ENCODE results near the gene CCNK.

Gene CCNK

DNA sequence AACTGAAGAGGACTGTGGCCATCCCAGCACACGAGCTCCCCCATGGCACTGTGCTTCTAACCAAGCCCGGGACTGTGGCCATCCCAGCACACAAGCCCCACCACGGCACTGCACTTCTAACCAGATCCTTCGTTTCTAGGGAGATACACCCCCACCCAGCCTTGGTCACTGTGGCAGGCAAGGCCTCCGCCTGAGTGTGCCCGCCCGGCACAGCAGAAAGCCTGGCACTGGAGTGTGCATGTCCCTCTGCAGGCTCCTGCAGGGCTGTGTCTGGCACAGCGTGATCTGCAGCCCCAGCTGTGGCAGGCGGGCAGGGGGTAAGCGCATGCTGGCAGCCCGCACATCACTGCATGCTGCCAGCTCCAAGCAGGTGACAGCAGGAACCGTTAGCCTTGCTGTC lies 73.0 kb downstream of the CCNK start:
- Histone ChIP-seq H3K27ac (ENCODE audit: poor library complexity, severe bottlenecking) (no peak overlapping the region), H3K36me3 (ENCODE audit: low read depth) (peaks cover 16% of the 10 kb centered on the region; the same call in 1 of the 2 replicates), H3K4me3 (ENCODE audit: severe bottlenecking) (no peak overlapping the region), H3K27me3 (ENCODE audit: insufficient read depth, poor library complexity, severe bottlenecking) (no peaks in the 10 kb centered on the region), H3K9me3 (ENCODE audit: severe bottlenecking) (no peaks in the 10 kb centered on the region), H3K4me1 (ENCODE audit: insufficient read depth, poor library complexity, severe bottlenecking) (peaks cover 13% of the 10 kb centered on the region)
- TF ChIP-seq, protein P1, sequence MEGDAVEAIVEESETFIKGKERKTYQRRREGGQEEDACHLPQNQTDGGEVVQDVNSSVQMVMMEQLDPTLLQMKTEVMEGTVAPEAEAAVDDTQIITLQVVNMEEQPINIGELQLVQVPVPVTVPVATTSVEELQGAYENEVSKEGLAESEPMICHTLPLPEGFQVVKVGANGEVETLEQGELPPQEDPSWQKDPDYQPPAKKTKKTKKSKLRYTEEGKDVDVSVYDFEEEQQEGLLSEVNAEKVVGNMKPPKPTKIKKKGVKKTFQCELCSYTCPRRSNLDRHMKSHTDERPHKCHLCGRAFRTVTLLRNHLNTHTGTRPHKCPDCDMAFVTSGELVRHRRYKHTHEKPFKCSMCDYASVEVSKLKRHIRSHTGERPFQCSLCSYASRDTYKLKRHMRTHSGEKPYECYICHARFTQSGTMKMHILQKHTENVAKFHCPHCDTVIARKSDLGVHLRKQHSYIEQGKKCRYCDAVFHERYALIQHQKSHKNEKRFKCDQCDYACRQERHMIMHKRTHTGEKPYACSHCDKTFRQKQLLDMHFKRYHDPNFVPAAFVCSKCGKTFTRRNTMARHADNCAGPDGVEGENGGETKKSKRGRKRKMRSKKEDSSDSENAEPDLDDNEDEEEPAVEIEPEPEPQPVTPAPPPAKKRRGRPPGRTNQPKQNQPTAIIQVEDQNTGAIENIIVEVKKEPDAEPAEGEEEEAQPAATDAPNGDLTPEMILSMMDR (IDR thresholded peaks at IDR 0.05; ENCODE audit: poor library complexity, severe bottlenecking) = no peak
- ATAC-seq (ENCODE audit: low read depth) (peak; percentile 2; the same call in 1 of the 3 replicates), DNase-seq (ENCODE audit: low spot score) (no peak)

DNA sequence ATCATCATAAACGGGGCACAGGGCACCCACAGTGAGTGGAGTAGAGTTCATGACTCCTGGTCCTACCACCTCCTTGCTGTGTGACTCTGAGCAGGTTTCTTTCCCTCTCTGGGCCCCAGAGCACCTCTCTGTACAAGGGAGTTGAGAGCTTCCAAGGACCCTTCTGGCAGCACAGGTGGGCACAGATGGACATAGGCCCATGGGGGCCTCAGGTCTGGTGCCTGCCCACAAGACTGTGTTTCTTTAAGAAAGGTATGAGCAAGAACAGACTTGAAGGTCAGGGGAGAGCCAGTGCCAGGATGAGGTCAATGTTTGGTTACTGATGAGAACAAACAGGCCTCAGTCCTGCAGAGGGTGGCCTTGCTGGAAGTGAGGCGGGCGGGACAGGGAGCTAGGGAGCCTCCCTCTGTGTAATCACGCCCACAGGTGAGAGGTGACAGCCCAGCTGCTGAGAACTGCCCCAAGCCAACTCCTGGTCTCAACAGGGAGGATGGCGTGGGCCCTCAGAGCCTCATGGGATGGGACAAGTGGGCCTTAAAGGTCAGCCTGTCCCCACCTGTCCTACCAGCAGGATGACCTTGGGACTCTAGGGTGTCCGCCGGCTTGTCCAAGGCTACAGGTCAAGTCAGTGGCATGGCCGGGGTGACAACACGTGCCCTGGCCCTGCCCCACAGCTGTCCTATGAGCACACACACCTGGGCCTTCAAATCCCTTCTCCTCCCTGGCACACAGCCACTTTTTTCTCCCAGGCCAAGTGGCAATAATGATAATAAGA lies 73.7 kb downstream of the CCNK start:
- H3K36me3 ChIP-seq (ENCODE audit: low read depth) = peaks cover 17% of the 10 kb centered on the region; the same call in 1 of the 2 replicates
- H3K4me1 ChIP-seq (ENCODE audit: insufficient read depth, poor library complexity, severe bottlenecking) = peaks cover 13% of the 10 kb centered on the region
- no peaks in the 10 kb centered on the region for H3K27me3 ChIP-seq (ENCODE audit: insufficient read depth, poor library complexity, severe bottlenecking)
- TF ChIP-seq, protein P1 (IDR thresholded peaks at IDR 0.05; ENCODE audit: poor library complexity, severe bottlenecking) = no peak
- no peak overlapping the region for H3K27ac ChIP-seq (ENCODE audit: poor library complexity, severe bottlenecking)
- no peaks in the 10 kb centered on the region for H3K9me3 ChIP-seq (ENCODE audit: severe bottlenecking)
- H3K4me3 ChIP-seq (ENCODE audit: severe bottlenecking) = no peak overlapping the region
- DNase-seq (ENCODE audit: low spot score) (no peak), ATAC-seq (ENCODE audit: low read depth) (peak; percentile 77)

DNA sequence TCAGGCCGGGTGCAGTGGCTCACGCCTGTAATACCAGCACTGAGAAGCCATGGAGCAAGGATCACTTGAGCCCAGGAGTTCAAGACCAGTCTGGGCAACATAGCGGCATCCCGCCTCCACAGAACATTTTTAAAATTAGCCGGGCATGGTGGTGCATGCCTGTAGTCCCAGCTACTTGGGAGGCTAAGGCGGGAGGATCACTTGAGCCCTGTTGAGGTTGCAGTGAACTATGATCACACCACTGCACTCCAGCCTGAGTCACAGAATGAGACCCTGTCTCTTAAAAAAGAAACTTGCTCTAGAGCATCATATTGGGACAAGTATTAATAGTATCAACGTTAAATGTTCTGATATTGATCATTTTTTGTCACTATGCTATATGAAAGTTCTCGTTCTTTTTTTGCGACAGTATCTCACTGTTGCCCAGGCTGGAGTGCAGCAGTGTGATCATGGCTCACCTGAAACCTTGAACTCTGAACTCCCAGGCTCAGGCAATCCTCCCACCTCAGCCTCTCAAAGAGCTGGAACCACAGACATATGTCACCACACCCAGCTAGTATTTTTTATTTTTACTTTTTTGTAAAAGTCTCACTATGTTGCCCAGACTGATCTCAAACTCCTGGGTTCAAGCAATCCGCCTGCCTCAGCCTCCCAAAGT lies 75.1 kb downstream of the CCNK start:
- Histone ChIP-seq H3K4me3 (ENCODE audit: severe bottlenecking) (no peak overlapping the region), H3K4me1 (ENCODE audit: insufficient read depth, poor library complexity, severe bottlenecking) (peaks cover 17% of the 10 kb centered on the region), H3K27me3 (ENCODE audit: insufficient read depth, poor library complexity, severe bottlenecking) (no peaks in the 10 kb centered on the region), H3K36me3 (ENCODE audit: low read depth) (peaks cover 17% of the 10 kb centered on the region; the same call in 1 of the 2 replicates), H3K9me3 (ENCODE audit: severe bottlenecking) (no peaks in the 10 kb centered on the region), H3K27ac (ENCODE audit: poor library complexity, severe bottlenecking) (no peak overlapping the region)
- ATAC-seq (ENCODE audit: low read depth) (no peak), DNase-seq (ENCODE audit: low spot score) (no peak)
- TF ChIP-seq, protein P1 (IDR thresholded peaks at IDR 0.05; ENCODE audit: poor library complexity, severe bottlenecking) = no peak

DNA sequence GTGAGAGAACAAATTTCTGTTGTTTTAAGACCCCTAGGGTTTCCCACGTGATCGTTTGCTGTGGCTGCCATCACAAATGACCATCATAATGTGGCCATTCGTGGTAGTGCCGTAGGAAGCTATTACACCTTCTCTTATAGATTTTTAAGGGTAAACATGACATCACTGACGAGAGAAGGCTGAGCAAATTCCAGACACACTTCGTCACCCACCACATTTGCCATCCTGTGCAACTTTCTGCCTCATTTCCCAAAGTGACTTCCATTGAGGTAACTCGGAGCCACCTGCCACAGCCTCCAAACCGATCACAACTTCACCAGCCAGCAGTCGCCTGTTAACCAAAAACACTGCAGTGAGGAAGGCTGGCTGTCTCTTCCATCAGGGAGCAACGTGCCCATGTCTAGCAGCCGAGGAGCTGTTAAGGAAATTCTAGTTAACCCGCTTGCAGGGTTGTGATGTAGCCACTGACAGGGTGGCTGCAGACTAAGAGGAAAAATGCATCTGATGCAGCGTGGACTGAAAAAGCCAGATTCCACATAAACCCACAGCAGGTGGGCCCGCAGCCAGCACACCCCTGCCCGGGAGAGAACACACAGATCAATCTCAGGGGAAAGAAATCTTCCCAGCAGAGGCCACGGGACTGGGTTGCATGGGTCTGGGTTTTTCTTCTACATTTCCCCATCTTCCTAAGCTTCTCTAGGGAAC lies 78.2 kb downstream of the CCNK start:
- no peak overlapping the region for H3K27ac ChIP-seq (ENCODE audit: poor library complexity, severe bottlenecking)
- TF ChIP-seq, protein P1 (IDR thresholded peaks at IDR 0.05; ENCODE audit: poor library complexity, severe bottlenecking) = no peak
- no peak for DNase-seq (ENCODE audit: low spot score)
- no peak overlapping the region for H3K4me3 ChIP-seq (ENCODE audit: severe bottlenecking)
- no peak for ATAC-seq (ENCODE audit: low read depth)
- peaks cover 42% of the 10 kb centered on the region for H3K4me1 ChIP-seq (ENCODE audit: insufficient read depth, poor library complexity, severe bottlenecking)
- no peaks in the 10 kb centered on the region for H3K9me3 ChIP-seq (ENCODE audit: severe bottlenecking)
- no peaks in the 10 kb centered on the region for H3K27me3 ChIP-seq (ENCODE audit: insufficient read depth, poor library complexity, severe bottlenecking)
- H3K36me3 ChIP-seq (ENCODE audit: low read depth) = peaks cover 17% of the 10 kb centered on the region; the same call in 1 of the 2 replicates

Data from RWPE2 (cell line).